ENCODE results near the gene PHACTR1. TPM values are rescaled to one million over a fixed set of nuclear protein-coding genes. Genes with fewer than 3 reads are reported as not detected.
A peak's percentile ranks its signal among the peaks of the same experiment; 100 is the strongest.

The PHACTR1 gene
- total RNA-seq, 2 donors from 2014 or later, result 2.8 to 6.3 TPM

DNA sequence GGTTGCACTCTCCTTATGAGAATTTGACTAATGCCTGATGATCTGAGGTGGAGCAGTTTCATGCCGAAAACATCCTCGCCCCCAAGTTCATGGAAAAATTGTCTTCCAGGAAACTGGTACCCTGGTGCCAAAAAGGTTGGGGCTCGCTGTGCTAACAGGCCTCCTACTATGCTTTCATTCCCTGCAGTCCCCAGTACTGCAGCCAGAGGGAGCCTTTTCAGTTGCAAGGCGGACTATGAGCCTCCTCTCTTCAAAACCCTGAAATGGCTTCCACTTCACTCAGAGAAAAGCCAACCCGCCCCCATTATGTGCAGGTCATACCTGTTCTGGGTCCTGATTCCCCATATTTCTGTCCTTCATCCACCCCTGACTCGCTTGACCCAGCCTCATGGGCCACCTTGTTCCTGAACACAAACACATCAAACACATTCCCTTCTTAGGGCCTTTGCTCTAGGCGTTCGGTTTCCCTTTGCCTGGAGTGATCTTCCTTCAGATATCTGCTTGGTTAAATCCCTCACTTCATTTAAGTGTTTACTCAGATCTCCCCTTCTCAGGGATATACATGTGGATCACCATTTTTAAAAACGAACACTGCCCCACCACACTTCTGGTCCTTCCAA is 173.7 kb downstream of the PHACTR1 start:
- H3K4me3 Mint-ChIP-seq, result no peak overlapping the region
- H3K27ac Mint-ChIP-seq, result no peak overlapping the region
- Histone ChIP-seq H3K27me3 (ENCODE audit: control insufficient read depth, insufficient read depth, low read length, poor library complexity, severe bottlenecking) (no peaks in the 10 kb centered on the region), H3K9me3 (ENCODE audit: control insufficient read depth, low read length) (peaks cover 20% of the 10 kb centered on the region), H3K4me3 (ENCODE audit: low read length) (no peak overlapping the region), H3K27ac (ENCODE audit: low read depth, low read length) (no peak overlapping the region), H3K36me3 (ENCODE audit: control insufficient read depth, insufficient read depth, low read length) (no peaks in the 10 kb centered on the region), H3K4me1 (ENCODE audit: control insufficient read depth, insufficient read depth, low read length) (peaks cover 2% of the 10 kb centered on the region), H3K9ac (ENCODE audit: extremely low read depth, low read length, poor library complexity, severe bottlenecking) (no peak overlapping the region)
- TF ChIP-seq CTCF (conservative IDR thresholded peaks at IDR 0.05), result peak; percentile 69
- DNase-seq, result peak; percentile 79
- 94 to 100% methylated on average over 6 to 9 of the region's 9 CpGs for WGBS, 2 experiments (ENCODE audit: insufficient coverage in 1 of 2, insufficient read length in 1 of 2)
- no peaks in the 10 kb centered on the region for H3K36me3 Mint-ChIP-seq (ENCODE audit: low read depth)
- no peaks in the 10 kb centered on the region for H3K27me3 Mint-ChIP-seq (ENCODE audit: insufficient read depth)
- peaks cover 26% of the 10 kb centered on the region for H3K9me3 Mint-ChIP-seq
- H3K4me1 Mint-ChIP-seq, result no peaks in the 10 kb centered on the region

DNA sequence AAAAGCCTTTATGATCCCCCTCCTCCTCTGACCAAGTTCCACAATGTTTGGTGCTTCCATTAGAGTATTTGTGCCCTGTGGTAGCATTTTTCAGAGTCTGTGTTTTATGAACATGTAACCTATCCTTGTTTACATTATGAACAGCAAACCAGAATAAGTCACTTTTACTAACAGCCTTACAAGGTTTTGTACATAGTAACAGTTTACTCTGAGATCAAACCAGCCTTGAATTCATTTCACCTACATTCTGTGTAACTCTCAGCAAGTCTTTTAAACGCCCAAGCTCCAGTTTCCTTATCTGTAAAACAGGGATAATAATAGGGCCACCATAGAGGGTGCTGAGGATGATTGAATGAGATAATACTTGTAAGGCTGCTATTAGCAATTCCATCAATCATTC is 175.0 kb downstream of the PHACTR1 start:
- no peak for DNase-seq
- no peak overlapping the region for H3K27ac Mint-ChIP-seq
- 88% methylated on average over 1 of the region's 1 CpG; no CpG with 5 or more reads in 1 of the 2 experiments for WGBS, 2 experiments (ENCODE audit: insufficient coverage in 1 of 2, insufficient read length in 1 of 2)
- H3K36me3 ChIP-seq (ENCODE audit: control insufficient read depth, insufficient read depth, low read length), result no peaks in the 10 kb centered on the region
- no peak overlapping the region for H3K27ac ChIP-seq (ENCODE audit: low read depth, low read length)
- H3K27me3 Mint-ChIP-seq (ENCODE audit: insufficient read depth), result no peaks in the 10 kb centered on the region
- H3K4me3 Mint-ChIP-seq, result no peak overlapping the region
- no peaks in the 10 kb centered on the region for H3K27me3 ChIP-seq (ENCODE audit: control insufficient read depth, insufficient read depth, low read length, poor library complexity, severe bottlenecking)
- peaks cover 26% of the 10 kb centered on the region for H3K9me3 Mint-ChIP-seq
- H3K9ac ChIP-seq (ENCODE audit: extremely low read depth, low read length, poor library complexity, severe bottlenecking), result no peak overlapping the region
- TF ChIP-seq CTCF (conservative IDR thresholded peaks at IDR 0.05), result no peak
- no peaks in the 10 kb centered on the region for H3K36me3 Mint-ChIP-seq (ENCODE audit: low read depth)
- H3K4me1 Mint-ChIP-seq, result peaks cover 2% of the 10 kb centered on the region
- H3K4me1 ChIP-seq (ENCODE audit: control insufficient read depth, insufficient read depth, low read length), result peaks cover 2% of the 10 kb centered on the region
- H3K9me3 ChIP-seq (ENCODE audit: control insufficient read depth, low read length), result peaks cover 20% of the 10 kb centered on the region
- H3K4me3 ChIP-seq (ENCODE audit: low read length), result no peak overlapping the region

- DNase-seq, result no peak
- Histone ChIP-seq H3K27ac (ENCODE audit: low read depth, low read length) (no peak overlapping the region), H3K4me3 (ENCODE audit: low read length) (no peak overlapping the region), H3K4me1 (ENCODE audit: control insufficient read depth, insufficient read depth, low read length) (peaks cover 2% of the 10 kb centered on the region), H3K9me3 (ENCODE audit: control insufficient read depth, low read length) (peaks cover 20% of the 10 kb centered on the region), H3K9ac (ENCODE audit: extremely low read depth, low read length, poor library complexity, severe bottlenecking) (no peak overlapping the region), H3K36me3 (ENCODE audit: control insufficient read depth, insufficient read depth, low read length) (no peaks in the 10 kb centered on the region), H3K27me3 (ENCODE audit: control insufficient read depth, insufficient read depth, low read length, poor library complexity, severe bottlenecking) (no peaks in the 10 kb centered on the region)
- Mint-ChIP-seq H3K4me3 (no peak overlapping the region), H3K36me3 (ENCODE audit: low read depth) (no peaks in the 10 kb centered on the region), H3K9me3 (peaks cover 26% of the 10 kb centered on the region), H3K27me3 (ENCODE audit: insufficient read depth) (no peaks in the 10 kb centered on the region), H3K27ac (no peak overlapping the region), H3K4me1 (peaks cover 2% of the 10 kb centered on the region)
- no peak for TF ChIP-seq CTCF (conservative IDR thresholded peaks at IDR 0.05)
- WGBS, 2 experiments (ENCODE audit: insufficient coverage in 1 of 2, insufficient read length in 1 of 2), result 81 to 88% methylated on average over 4 of the region's 4 CpGs
Measured at GRCh38 chr6:12892151-12892550, 175.6 kb downstream of the PHACTR1 start.
